NCI-H146 treated with DMSO at 0.1 percent for 48 hours (cell line): ENCODE measurements around the gene SMAD6.

Experiments used
- DNase-seq: peaks from one replicate; lab custom pipeline; 2025; ENCODE audit not compliant: unreplicated experiment; lab: John Stamatoyannopoulos, UW

Gene SMAD6

DNA sequence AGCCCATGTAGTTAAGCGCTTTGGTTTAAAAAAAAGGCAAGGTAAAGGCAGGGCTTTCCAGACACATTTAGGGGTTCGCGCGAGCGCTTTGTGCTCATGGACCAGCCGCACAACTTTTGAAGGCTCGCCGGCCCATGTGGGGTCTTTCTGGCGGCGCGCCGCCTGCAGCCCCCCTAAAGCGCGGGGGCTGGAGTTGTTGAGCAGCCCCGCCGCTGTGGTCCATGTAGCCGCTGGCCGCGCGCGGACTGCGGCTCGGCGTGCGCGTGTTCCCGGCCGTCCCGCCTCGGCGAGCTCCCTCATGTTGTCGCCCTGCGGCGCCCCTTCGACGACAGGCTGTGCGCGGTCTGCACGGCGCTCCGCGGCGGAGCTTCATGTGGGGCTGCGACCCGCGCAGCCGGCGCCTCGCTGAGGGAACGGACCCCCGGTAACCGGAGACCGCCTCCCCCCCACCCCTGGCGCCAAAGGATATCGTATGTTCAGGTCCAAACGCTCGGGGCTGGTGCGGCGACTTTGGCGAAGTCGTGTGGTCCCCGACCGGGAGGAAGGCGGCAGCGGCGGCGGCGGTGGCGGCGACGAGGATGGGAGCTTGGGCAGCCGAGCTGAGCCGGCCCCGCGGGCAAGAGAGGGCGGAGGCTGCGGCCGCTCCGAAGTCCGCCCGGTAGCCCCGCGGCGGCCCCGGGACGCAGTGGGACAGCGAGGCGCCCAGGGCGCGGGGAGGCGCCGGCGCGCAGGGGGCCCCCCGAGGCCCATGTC is 927 bp downstream of the SMAD6 start:
- DNase-seq, result no peak

DNA sequence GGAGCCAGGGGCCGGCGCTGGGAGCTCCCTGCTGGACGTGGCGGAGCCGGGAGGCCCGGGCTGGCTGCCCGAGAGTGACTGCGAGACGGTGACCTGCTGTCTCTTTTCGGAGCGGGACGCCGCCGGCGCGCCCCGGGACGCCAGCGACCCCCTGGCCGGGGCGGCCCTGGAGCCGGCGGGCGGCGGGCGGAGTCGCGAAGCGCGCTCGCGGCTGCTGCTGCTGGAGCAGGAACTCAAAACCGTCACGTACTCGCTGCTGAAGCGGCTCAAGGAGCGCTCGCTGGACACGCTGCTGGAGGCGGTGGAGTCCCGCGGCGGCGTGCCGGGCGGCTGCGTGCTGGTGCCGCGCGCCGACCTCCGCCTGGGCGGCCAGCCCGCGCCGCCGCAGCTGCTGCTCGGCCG is 1.5 kb downstream of the SMAD6 start:
- no peak for DNase-seq

DNA sequence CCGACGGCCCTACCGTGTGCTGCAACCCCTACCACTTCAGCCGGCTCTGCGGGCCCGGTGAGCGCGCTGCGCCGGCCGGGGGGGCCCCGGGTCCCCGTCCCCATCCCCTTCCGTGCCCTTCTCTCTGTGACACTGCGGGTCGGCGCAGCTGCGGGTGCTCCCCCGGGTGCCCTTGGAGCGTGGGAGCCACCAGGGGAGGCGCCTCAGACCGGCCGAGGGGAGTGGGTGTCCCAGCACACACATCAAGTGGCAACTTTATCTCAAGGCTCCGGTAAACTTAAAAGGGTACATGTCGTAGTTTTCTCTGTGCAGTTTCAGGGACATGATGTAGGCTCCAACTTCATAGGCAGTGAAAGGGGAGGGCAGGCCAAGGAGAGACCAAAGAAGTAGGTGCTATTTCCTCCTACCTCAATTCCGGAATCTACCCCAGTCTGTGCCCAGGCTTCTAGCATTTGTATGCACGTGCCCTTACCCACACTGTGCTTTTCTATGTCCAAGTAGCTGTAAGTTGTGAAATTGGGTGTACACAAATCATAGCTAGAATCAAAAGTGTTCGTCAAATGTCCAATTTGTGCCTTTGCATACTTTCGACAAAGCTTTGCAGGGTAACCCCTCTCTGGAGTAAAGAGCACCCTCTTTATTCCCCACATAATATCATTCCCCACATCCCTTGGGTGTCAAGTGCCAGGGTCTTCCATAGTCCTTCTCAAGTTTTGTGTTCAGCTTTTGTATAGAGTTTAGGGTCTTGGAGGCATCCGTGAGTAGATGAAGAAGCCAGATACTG is 2.2 kb downstream of the SMAD6 start:
- no peak for DNase-seq

DNA sequence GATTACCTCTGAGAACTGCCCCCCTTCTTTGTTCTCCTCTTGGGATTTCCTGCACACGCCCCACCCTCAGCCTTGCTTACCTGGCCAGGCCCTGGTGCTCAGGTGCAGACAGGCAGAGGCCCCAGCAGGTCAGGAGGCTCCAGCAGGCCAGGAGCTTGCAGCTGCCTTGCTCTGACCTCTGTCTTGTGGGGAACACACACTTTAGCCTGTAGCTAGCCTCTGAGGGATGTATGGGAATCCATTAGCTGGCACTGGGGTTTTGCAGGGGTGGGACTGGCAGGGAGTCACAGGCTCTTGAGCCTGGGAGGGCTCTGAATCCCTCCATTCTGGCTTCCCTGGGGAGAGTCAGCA is 2.7 kb downstream of the SMAD6 start:
- DNase-seq, result no peak

DNA sequence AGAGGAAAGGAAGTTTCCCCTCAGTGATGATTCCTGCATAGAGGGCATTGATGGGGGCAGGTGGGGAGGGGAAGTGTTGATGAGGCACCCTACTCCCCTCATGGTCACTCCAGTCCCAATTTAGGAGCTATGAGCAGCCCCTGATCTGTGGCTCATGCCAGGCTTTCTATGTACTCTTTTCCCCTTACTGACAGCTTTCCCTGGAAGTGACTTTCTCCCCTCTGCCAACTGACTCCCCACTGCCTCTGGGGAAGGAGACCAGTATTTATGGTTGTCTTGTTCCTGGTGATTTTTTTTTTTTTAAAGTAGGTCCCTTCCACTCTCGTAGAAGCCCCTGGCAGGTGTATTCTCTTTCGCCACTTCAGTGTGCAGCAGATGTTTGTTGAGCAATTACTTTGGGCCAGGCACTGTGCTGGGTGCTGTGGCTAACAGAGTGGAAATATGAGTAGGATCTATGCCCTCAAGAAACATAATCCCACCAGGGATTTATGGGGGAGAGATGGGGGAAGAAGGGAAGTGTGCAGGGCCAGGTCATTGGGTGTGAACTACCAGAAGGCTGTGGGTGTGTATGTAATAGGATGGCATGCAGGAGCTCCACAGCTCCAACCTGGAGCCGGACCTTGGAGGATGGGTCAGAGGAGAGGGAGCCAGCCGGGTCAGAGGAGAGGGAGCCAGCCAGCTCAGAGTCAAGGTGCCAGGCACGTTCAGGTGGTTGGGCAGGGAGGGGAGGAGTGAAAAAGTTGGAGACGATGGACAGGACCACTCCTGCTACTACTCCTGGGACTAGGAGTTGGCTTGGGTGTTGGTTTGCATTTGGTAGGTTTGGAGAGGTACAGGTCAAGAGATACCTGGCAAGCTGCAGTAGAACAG is 3.5 kb downstream of the SMAD6 start:
- DNase-seq, result no peak

DNA sequence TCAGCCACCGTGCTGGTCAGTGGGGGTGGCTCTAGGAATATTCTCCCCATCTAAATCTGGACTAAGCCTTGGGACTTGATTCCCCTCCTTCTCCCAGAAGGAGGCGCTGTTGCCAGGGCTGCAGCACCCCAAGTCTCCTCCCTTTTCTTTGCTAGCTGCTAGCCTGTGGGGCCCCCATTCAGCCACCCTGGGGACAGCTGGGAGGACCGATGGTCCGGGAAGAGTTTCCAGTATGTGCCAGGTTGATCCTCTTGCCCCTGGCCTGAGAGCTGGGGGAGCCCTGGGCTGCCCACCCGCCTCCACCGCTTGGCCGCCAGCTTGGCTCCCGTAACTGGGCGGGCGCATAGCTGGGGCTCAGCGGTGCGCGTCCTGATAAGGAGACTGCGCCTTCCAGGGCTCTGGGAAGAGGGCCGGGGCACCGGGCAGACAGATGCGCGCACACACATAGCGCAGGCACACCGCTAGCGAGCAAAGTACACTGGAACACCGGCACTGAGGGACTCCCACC is 4.2 kb downstream of the SMAD6 start:
- DNase-seq, result no peak

DNA sequence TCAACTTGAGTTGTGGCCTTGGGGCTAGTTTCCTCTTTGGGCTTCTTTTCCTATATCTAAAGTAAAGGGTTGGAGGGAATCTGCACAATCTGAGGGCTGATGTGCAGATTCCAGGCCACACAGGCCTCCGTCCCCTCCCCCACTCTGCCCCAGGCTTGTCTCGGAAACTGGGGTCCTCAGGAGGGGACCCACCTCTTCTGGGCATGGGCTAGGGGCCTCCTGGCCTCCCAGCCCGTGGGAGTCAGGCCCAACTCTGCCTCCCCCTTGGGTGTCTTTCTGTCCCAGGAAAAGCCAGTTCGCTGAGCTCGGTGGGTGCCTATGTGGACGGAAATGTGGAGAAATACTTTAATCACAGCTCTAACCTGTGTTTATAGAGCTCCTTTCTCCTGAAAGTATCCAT is 4.8 kb downstream of the SMAD6 start:
- no peak for DNase-seq

DNA sequence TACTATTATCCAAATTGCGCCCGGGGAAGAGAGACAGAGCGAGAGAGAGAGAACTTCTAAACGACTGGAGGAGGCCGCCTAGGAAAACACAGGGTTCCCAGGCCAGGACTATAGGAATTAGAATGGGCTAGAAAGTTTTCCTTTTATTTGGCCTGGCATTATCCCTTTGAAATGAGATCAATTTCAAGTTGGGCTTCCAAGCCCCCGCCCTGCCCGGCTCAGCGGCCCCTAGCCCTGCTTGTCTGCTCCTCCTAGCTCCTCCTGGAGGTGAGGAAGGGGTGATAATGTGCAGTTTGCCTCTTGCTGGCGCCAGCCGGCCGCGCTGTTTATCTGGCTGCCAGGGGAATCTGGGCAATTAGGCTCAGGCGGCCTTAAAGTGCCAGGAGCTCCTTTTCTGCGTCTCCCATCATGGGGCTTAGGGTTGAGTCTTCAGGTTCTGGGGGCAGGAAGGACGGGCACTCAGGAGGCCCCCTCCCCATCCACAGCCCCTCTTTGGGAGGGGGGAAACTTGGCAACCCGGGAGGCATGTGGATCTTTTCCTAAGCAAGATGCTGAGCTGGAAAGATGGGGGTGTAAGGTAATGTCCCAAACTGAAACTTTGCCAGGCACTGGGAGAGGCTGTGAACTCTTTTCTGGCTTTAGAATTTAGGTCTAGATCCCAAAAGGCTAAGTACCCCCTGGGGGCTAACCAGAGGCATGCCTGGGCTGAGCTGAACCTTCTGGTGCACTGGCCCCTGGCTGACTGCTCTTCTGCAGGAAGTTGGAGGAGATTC is 5.5 kb downstream of the SMAD6 start:
- DNase-seq, result no peak

DNA sequence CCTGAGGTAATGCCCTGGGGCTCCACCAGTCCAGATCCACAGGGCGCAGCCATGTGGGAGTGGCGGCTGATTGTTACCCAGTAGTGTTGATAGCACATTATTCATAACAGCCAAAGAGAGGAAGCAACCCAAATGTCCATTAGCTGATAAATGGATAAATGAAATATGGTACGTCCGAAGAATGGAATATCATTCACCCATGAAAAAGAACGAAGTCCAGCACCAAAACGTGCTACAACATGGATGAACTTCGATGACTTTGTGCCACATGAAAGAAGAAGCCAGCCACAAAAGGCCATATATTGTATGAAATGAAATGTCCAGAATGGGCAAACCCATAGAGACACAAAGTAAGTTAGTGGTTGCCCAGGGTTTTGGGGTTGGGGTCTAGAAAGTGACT is 6.4 kb downstream of the SMAD6 start:
- no peak for DNase-seq

DNA sequence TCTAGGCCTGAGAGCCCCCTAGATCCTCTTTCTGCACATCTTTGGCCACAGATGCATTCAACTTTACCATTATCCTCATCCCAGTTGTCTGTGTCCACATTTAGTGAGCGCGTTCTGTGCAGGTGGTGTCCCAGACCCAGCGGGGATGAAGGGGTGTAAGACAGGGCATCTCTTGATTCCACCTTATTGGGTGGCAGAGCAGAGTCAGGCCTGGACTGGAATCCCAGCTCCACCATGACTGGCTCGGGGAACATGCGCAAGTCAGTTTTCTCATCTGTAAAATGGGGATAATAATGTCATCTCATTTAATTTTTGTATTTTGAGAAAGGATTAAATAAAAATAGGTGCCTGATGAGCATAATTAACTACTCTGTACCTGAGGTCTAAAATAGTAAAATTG is 7.8 kb downstream of the SMAD6 start:
- no peak for DNase-seq

DNA sequence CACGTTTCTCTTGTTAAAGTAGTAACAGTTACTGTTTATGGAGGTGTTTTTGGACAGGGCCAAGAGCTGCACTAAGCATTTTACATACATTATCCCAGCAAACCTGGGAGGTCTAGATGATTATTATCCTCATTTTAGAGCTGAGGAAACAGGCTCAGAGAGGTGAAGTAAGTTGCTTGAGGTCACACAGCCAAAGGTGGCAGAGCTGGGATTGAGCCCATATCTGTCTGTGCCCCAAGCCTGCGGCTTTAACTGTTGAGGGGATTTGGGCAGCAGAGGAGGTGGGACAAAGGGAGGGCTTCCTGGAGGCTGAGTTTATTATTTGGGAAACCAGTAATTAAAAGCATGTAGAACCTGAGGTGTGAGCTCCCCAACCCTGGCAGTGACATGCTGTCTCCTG is 9.2 kb downstream of the SMAD6 start:
- no peak for DNase-seq

DNA sequence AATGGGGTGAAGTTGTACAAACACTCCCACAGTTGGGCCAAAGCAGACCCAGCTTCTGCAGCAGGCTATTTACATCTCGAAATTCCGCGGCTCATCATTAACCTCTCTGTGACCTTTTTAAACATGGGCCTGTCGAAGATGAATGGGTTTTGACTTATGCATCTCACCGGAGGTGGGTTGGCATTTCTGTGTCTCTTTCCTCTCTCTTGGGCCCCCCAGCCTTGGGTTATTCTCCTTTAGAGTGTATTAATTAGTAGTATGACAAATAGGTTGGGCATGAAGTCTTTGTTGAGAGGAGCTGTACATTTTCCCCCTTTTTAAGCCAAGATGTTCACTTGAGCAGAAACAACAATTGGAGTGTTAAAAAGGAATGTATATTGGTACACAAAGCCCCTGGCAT is 9.8 kb downstream of the SMAD6 start:
- DNase-seq, result no peak

DNA sequence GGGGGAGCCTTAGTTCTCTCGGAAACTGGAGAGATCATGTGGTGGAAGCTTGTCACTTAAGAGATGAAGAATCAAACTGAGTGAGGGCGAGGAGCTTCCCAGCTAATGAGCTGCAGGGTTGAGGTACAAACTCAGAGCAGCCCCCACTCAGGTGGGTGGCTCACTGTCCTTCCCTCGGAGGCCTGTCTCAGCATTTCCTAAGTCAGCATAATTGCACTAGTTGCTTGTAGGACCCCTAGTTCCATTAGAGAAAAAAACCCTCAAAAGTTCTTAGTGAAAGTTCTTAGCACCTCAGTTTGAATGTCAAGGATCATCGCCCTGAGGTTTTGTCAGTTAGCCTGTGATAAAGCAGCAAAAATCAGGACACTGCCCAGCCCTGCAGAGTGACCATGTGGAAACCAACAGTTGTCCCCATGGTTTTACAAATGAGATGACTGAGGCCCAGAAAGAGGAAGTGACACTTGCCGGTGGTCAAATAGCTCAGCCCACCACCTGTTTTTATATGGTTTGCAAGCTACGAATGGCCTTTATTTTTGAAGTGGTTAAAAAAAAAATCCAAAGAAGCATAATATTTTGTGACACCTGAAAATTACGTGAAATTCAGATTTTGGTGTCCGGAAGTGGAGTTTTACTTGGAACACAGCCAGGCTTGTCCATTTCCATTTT is 11.9 kb downstream of the SMAD6 start:
- no peak for DNase-seq

DNA sequence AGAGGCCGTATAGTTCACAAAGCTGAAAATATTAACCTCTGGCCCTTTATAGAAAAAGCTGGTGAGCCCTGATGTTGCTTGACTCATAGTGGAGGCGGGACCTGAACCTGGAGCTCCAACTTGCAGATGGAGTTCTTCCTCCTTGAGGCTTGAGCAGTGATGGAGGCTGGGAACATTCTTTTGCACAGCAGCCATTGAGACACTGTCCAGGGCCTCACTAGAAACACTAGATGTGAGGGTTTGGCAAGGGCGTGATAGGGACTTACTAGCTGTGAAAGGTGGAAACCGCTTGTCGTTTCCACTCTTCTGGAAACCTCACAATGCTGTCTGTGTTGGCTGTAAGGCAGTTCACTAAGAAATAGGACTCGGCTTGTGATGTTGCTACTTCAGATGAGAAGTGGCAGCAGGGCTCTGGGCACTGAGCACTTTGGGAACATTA is 12.5 kb downstream of the SMAD6 start:
- no peak for DNase-seq

DNA sequence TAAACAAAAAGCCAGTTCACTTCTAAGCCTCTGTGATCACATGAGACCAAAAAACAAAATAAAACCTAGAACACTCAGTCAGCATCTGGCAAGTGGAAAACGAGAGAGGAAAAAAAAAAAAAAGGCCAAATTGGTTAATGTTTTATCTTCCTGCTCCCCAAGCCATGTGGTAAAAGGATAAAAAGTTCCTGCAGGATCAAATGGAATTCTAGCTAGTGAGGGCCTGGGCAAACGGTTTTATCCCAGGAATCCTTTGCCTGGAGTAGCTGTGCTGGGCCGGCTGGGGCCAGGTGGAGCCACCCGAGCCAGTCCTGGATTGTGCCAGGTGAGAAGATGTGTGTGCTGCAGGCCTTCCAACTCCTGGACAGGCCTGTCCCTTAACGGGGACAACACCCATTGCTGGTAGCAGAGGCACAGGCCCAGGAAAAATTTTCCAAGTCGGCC is 13.2 kb downstream of the SMAD6 start:
- DNase-seq, result no peak

DNA sequence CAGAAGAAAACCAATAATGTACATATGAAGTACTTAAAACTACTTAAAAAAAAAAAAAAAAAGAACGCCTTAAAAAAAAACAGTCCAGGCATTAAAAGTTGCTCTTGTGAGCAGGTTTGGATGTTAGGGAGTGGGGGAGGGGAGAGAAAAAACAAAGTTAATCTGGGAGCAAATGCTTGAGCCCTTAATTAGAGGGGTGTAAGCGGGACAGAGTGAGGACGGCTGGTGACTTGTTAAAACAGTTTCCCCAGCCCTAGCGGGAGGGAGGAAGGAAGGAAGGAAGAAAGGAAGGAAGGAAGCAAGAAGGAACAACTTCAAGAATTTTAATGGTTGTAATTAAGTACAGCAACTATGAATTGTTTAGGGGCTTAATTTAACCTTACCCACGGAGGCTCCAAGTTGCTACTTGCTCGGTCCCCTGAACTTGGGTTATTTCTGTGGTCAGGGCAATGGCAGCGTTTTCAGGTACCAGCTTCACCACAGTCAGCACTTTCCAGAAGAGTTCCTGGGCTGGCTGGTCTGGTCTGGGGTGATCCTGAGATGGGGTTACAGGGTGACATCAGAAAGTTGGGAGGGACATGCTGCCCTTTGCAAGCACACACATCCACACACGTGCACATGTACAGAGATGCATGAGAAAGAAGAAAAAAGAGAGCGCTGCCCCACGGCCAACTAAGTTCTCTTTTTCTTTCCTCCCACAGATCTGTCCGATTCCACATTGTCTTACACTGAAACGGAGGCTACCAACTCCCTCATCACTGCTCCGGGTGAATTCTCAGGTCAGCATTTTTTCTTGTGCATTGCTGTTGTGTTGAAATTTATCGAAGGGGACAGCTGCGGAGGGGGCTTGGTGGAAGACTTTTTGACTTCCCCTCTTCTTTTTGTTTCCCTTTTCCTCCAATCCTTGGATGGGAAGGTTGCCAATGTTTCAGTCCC is 14.0 kb downstream of the SMAD6 start:
- DNase-seq, result no peak

DNA sequence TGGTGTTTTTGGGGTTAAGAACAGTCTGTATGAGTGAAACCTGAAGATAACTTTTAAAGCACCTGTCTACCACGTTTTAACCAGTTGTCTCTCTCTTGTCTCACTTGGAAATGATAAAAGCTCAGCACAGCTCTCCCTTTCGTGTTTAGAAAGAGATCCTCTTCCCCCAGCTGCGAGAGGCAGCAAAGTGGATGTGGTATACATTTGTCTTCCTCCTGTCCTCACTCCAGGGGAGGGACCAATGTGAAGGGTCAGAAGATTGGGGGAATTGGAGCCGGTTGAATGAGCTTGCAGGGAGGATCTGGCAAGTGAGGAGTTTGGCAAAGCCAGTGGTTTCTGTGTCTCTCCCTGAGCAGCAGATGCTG is 14.6 kb downstream of the SMAD6 start:
- no peak for DNase-seq

DNA sequence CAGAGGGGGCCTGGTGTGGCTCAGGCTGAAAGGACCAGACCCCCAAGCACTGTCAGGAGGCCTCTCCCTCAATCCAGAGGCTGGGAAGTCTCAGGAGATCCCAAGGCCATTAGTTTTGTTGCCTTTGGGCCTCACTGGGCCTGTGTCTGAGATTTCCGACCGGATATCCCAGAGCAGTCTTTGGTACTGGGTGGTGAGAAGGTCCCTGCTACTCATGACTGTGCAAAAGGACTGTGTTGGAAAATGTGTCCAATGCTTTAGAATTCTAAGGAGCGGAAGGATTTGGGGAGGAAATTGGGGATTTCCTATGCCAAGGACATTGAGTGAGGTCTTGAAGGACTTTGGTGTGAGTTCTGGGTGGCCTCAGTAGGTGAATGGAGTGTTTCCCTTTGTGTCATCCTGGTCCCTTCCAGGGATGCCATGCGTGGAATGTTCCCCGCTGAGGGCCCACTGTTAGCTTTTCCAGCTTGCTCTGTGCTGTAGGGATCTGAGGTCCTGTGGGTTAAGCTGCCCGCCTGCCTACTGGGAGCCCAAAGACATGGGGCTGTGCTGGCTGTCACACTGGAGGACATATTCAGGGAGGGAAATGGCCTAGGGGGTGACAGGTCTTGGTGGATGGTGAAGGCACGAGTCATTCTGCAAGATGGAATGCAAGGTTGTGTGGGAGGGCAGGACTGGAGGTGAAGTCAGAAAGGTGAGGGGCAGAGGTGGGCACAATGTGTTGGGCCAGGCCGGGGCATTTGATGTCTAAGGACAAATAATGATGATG is 16.4 kb downstream of the SMAD6 start:
- DNase-seq, result no peak
